Measurements from ENCODE around the gene ARSI.

The ARSI gene

DNA sequence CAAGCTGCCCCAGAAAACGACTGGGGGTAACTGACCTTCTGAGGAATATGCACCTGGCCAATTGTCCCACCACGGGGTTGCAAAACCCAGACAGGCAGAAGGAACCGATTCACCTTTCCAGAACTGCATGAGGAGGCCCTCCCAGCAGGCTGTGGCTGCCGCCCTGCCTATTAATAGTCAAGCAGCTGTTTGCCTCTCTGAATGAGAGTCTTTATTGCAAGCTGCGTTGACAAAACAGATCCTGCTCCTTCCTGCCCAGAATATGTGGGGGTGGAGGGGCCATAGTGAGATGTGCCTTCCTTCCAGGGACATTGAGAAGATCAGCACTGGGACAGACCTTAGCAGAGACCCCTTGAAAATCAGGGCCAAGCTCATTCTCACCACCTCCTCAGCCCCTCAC, 36.5 kb upstream of the ARSI start:
- 85% methylated on average over 5 of the region's 5 CpGs for WGBS (ENCODE audit: insufficient coverage)
- Histone ChIP-seq H3K9me3 (ENCODE audit: control extremely low read depth in 1 of 5, control insufficient read depth in 4 of 5, insufficient read depth in 2 of 5, low read depth in 1 of 5, low read length in 4 of 5) (no peaks in the 10 kb centered on the region), H3K27me3 (replicated peaks in 2 of 5; ENCODE audit: control insufficient read depth in 4 of 5, insufficient read depth in 5 of 5, low read length in 4 of 5) (no peaks in the 10 kb centered on the region), H3K36me3 (ENCODE audit: control insufficient read depth in 4 of 4, insufficient read depth in 4 of 4, low read length in 3 of 4) (no peaks in the 10 kb centered on the region), H3K4me1 (ENCODE audit: control extremely low read depth in 1 of 4, control insufficient read depth in 4 of 4, insufficient read depth in 4 of 4, low read length in 3 of 4) (no peaks in the 10 kb centered on the region), H3K4me3 (ENCODE audit: control insufficient read depth in 1 of 7, extremely low read depth in 1 of 7, insufficient read depth in 4 of 7, low read depth in 2 of 7, low read length in 6 of 7) (no peak overlapping the region), H3K27ac (ENCODE audit: insufficient read depth in 1 of 2, low read depth in 1 of 2, low read length in 2 of 2, poor library complexity in 1 of 2, severe bottlenecking in 2 of 2) (no peak overlapping the region)
- ChIA-PET POLR2A (no interaction called here), CTCF (interaction anchor here (0.9 to 2.8 kb wide), 2 partner anchors 10 to 15 kb away, joined by 3 to 10 read pairs; no protein-coding TSS in a partner anchor)
- no peak for DNase-seq

DNA sequence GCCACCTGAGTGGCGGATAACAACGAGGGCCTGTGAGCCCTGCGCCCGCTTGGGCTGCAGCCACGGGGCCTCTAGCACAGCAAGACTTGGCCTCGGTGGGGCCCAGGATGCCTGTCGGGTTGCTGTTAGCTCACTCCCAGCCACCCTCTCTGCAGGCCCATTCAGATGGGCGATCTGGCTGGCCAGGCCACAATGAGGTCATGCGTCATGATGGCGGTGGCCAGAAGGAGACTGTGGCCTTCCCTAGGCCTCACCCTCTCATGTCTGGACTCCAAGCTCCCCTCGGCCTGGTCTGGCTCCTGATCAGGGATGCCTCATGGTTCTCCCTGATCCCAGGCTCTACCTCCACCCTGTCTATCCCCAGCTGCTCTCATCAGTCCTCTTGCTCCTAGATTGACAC, 35.8 kb upstream of the ARSI start:
- no peak for DNase-seq
- ChIA-PET CTCF (interaction anchor here (0.9 to 2.8 kb wide), 2 partner anchors 11 to 16 kb away, joined by 3 to 10 read pairs; no protein-coding TSS in a partner anchor), POLR2A (no interaction called here)
- no peak overlapping the region for H3K27ac ChIP-seq (ENCODE audit: insufficient read depth in 1 of 2, low read depth in 1 of 2, low read length in 2 of 2, poor library complexity in 1 of 2, severe bottlenecking in 2 of 2)
- WGBS (ENCODE audit: insufficient coverage): 98% methylated on average over 11 of the region's 11 CpGs
- H3K4me3 ChIP-seq (ENCODE audit: control insufficient read depth in 1 of 7, extremely low read depth in 1 of 7, insufficient read depth in 4 of 7, low read depth in 2 of 7, low read length in 6 of 7): no peak overlapping the region
- no peaks in the 10 kb centered on the region for H3K9me3 ChIP-seq (ENCODE audit: control extremely low read depth in 1 of 5, control insufficient read depth in 4 of 5, insufficient read depth in 2 of 5, low read depth in 1 of 5, low read length in 4 of 5)
- no peaks in the 10 kb centered on the region for H3K36me3 ChIP-seq (ENCODE audit: control insufficient read depth in 4 of 4, insufficient read depth in 4 of 4, low read length in 3 of 4)
- no peaks in the 10 kb centered on the region for H3K27me3 ChIP-seq (replicated peaks in 2 of 5; ENCODE audit: control insufficient read depth in 4 of 5, insufficient read depth in 5 of 5, low read length in 4 of 5)
- H3K4me1 ChIP-seq (ENCODE audit: control extremely low read depth in 1 of 4, control insufficient read depth in 4 of 4, insufficient read depth in 4 of 4, low read length in 3 of 4): no peaks in the 10 kb centered on the region

DNA sequence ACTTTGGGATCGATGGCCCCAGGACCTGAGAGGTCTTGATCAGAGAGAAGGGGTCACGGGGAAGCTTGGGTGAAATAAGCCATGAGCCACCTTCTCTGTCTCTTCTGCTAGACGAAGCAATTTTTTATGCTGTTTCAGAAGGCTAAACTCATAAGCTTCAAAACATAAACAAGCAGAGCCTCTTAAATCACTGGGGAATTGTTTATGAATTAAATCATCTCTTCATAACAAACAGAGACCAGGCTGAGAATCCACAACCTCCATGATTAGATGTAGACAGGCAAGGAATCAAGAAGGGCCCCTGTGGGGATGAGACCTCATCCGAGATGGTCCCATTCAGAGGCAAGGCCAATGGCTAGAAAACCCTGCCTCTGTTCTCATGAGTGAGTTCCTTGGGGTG, 33.1 kb upstream of the ARSI start:
- H3K27me3 ChIP-seq (replicated peaks in 2 of 5; ENCODE audit: control insufficient read depth in 4 of 5, insufficient read depth in 5 of 5, low read length in 4 of 5): peaks cover 0 to 3% (median 0%) of the 10 kb centered on the region in 5 experiments
- no peaks in the 10 kb centered on the region for H3K36me3 ChIP-seq (ENCODE audit: control insufficient read depth in 4 of 4, insufficient read depth in 4 of 4, low read length in 3 of 4)
- H3K27ac ChIP-seq (ENCODE audit: insufficient read depth in 1 of 2, low read depth in 1 of 2, low read length in 2 of 2, poor library complexity in 1 of 2, severe bottlenecking in 2 of 2): no peak overlapping the region
- ChIA-PET POLR2A (no interaction called here), CTCF (interaction anchor here (1.2 to 2.2 kb wide), 2 partner anchors 14 to 15 kb away, joined by 4 to 8 read pairs; no protein-coding TSS in a partner anchor)
- no peak overlapping the region for H3K4me3 ChIP-seq (ENCODE audit: control insufficient read depth in 1 of 7, extremely low read depth in 1 of 7, insufficient read depth in 4 of 7, low read depth in 2 of 7, low read length in 6 of 7)
- 100% methylated on average over 2 of the region's 4 CpGs for WGBS (ENCODE audit: insufficient coverage)
- H3K9me3 ChIP-seq (ENCODE audit: control extremely low read depth in 1 of 5, control insufficient read depth in 4 of 5, insufficient read depth in 2 of 5, low read depth in 1 of 5, low read length in 4 of 5): no peaks in the 10 kb centered on the region
- no peaks in the 10 kb centered on the region for H3K4me1 ChIP-seq (ENCODE audit: control extremely low read depth in 1 of 4, control insufficient read depth in 4 of 4, insufficient read depth in 4 of 4, low read length in 3 of 4)
- no peak for DNase-seq

- DNase-seq: no peak
- H3K27ac ChIP-seq (ENCODE audit: insufficient read depth in 1 of 2, low read depth in 1 of 2, low read length in 2 of 2, poor library complexity in 1 of 2, severe bottlenecking in 2 of 2): no peak overlapping the region
- no peaks in the 10 kb centered on the region for H3K9me3 ChIP-seq (ENCODE audit: control extremely low read depth in 1 of 5, control insufficient read depth in 4 of 5, insufficient read depth in 2 of 5, low read depth in 1 of 5, low read length in 4 of 5)
- POLR2A ChIA-PET: no interaction called here
- H3K4me3 ChIP-seq (ENCODE audit: control insufficient read depth in 1 of 7, extremely low read depth in 1 of 7, insufficient read depth in 4 of 7, low read depth in 2 of 7, low read length in 6 of 7): no peak overlapping the region
- no peaks in the 10 kb centered on the region for H3K4me1 ChIP-seq (ENCODE audit: control extremely low read depth in 1 of 4, control insufficient read depth in 4 of 4, insufficient read depth in 4 of 4, low read length in 3 of 4)
- no peaks in the 10 kb centered on the region for H3K36me3 ChIP-seq (ENCODE audit: control insufficient read depth in 4 of 4, insufficient read depth in 4 of 4, low read length in 3 of 4)
- peaks cover 0 to 4% (median 0%) of the 10 kb centered on the region in 5 experiments for H3K27me3 ChIP-seq (replicated peaks in 2 of 5; ENCODE audit: control insufficient read depth in 4 of 5, insufficient read depth in 5 of 5, low read length in 4 of 5)
- 92% methylated on average over 5 of the region's 5 CpGs for WGBS (ENCODE audit: insufficient coverage)
- CTCF ChIA-PET: interaction anchor here (1.2 to 1.4 kb wide), 2 partner anchors 25 to 31 kb away, joined by 3 to 4 read pairs; no protein-coding TSS in a partner anchor
Observed at GRCh38 chr5:150333400-150333799, 30.7 kb upstream of the ARSI start.

DNA sequence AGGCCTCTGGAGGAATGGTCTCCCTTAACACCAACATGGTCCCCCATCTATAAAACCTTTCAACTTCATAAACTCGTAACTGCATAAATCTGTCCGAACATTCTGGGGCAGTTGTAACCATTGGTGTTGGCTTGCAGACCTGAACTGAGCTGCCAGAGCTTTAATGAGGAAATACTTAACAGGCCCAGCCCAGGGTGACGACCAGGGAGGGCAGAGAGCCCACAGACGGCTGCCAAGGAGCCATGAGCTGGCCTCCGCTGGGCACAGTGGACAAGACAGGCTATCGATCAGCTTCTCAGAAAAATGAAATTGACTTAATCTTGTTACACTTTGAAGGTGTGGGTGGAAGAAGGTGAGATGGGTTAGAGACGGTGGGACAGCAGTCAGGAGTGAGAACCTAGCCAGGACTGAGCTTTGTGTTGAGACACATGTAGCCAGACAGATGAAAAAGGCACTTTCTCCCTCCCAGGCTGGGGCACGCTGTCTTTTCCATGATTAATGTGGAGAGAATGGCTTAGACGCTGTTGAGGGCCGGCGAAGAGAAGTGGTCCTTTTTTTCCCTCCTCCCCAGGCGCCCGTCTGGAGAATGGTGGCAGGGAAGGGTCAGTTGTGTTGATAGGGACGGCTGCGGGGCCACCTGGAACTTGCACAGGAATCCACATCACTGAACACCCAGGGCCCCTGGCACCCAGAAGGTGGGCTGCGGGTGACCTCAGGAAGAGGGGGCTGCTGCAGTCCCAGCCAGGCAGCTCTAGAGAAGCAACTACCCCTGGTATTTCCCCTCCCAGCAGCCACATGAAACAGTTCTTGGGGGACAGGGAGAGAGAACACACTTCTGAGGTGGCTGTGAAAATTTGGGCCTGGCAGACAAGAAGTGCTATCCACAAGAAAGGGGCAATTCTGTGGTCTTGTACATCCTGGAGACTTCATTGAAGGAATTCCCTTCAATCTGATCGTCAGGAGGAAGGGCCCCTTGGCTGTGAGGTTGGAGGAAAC, 27.5 kb upstream of the ARSI start:
- 79% methylated on average over 6 of the region's 17 CpGs for WGBS (ENCODE audit: insufficient coverage)
- H3K27me3 ChIP-seq (replicated peaks in 2 of 5; ENCODE audit: control insufficient read depth in 4 of 5, insufficient read depth in 5 of 5, low read length in 4 of 5): peaks cover 0 to 8% (median 0%) of the 10 kb centered on the region in 5 experiments
- POLR2A ChIA-PET: no interaction called here
- no peaks in the 10 kb centered on the region for H3K9me3 ChIP-seq (ENCODE audit: control extremely low read depth in 1 of 5, control insufficient read depth in 4 of 5, insufficient read depth in 2 of 5, low read depth in 1 of 5, low read length in 4 of 5)
- no peak overlapping the region for H3K4me3 ChIP-seq (ENCODE audit: control insufficient read depth in 1 of 7, extremely low read depth in 1 of 7, insufficient read depth in 4 of 7, low read depth in 2 of 7, low read length in 6 of 7)
- DNase-seq: no peak
- H3K4me1 ChIP-seq (ENCODE audit: control extremely low read depth in 1 of 4, control insufficient read depth in 4 of 4, insufficient read depth in 4 of 4, low read length in 3 of 4): no peaks in the 10 kb centered on the region
- no peaks in the 10 kb centered on the region for H3K36me3 ChIP-seq (ENCODE audit: control insufficient read depth in 4 of 4, insufficient read depth in 4 of 4, low read length in 3 of 4)
- CTCF ChIA-PET: interaction anchor here (1.4 kb wide), 1 partner anchor 9 kb away, joined by 4 read pairs; no protein-coding TSS in a partner anchor
- no peak overlapping the region for H3K27ac ChIP-seq (ENCODE audit: insufficient read depth in 1 of 2, low read depth in 1 of 2, low read length in 2 of 2, poor library complexity in 1 of 2, severe bottlenecking in 2 of 2)

DNA sequence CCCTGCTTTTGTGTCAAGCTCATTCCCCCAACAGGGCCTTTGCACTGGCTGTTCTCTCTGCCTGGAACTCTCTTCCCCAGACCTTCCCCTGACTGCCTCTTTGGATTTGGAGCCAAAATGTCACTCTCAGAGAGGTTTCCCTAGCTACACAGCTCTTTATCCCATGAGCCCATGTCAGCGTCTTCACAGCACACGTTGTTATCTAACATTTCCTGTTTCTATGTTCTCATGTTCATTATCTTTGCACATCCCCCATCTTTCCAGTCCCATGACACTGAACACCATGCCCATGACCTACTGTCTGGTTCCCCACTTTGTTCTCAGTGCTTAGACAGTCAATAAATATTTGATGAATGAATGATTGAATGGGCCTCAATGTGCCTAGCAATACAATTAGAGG, 26.3 kb upstream of the ARSI start:
- 84% methylated on average over 2 of the region's 2 CpGs for WGBS (ENCODE audit: insufficient coverage)
- CTCF ChIA-PET: interaction anchor here (1.3 to 2.0 kb wide), 2 partner anchors 21 to 40 kb away, joined by 4 to 8 read pairs; no protein-coding TSS in a partner anchor

GRCh38 chr5:150328515-150328914, 25.8 kb upstream of the ARSI start:
- no peak overlapping the region for H3K4me3 ChIP-seq (ENCODE audit: control insufficient read depth in 1 of 7, extremely low read depth in 1 of 7, insufficient read depth in 4 of 7, low read depth in 2 of 7, low read length in 6 of 7)
- no peak overlapping the region for H3K27ac ChIP-seq (ENCODE audit: insufficient read depth in 1 of 2, low read depth in 1 of 2, low read length in 2 of 2, poor library complexity in 1 of 2, severe bottlenecking in 2 of 2)
- CTCF ChIA-PET: interaction anchor here (1.3 to 2.0 kb wide), 3 partner anchors 9 to 40 kb away, joined by 4 to 8 read pairs (median 5); no protein-coding TSS in a partner anchor
- H3K36me3 ChIP-seq (ENCODE audit: control insufficient read depth in 4 of 4, insufficient read depth in 4 of 4, low read length in 3 of 4): no peaks in the 10 kb centered on the region
- WGBS (ENCODE audit: insufficient coverage): 100% methylated on average over 2 of the region's 2 CpGs
- DNase-seq: no peak
- POLR2A ChIA-PET: no interaction called here
- H3K9me3 ChIP-seq (ENCODE audit: control extremely low read depth in 1 of 5, control insufficient read depth in 4 of 5, insufficient read depth in 2 of 5, low read depth in 1 of 5, low read length in 4 of 5): no peaks in the 10 kb centered on the region
- peaks cover 0 to 8% (median 0%) of the 10 kb centered on the region in 5 experiments for H3K27me3 ChIP-seq (replicated peaks in 2 of 5; ENCODE audit: control insufficient read depth in 4 of 5, insufficient read depth in 5 of 5, low read length in 4 of 5)
- no peaks in the 10 kb centered on the region for H3K4me1 ChIP-seq (ENCODE audit: control extremely low read depth in 1 of 4, control insufficient read depth in 4 of 4, insufficient read depth in 4 of 4, low read length in 3 of 4)

More for the DNA sequence above, 26.3 kb upstream of the ARSI start:
- no peaks in the 10 kb centered on the region for H3K9me3 ChIP-seq (ENCODE audit: control extremely low read depth in 1 of 5, control insufficient read depth in 4 of 5, insufficient read depth in 2 of 5, low read depth in 1 of 5, low read length in 4 of 5)
- H3K4me3 ChIP-seq (ENCODE audit: control insufficient read depth in 1 of 7, extremely low read depth in 1 of 7, insufficient read depth in 4 of 7, low read depth in 2 of 7, low read length in 6 of 7): no peak overlapping the region
- H3K27ac ChIP-seq (ENCODE audit: insufficient read depth in 1 of 2, low read depth in 1 of 2, low read length in 2 of 2, poor library complexity in 1 of 2, severe bottlenecking in 2 of 2): no peak overlapping the region
- peaks cover 0 to 8% (median 0%) of the 10 kb centered on the region in 5 experiments for H3K27me3 ChIP-seq (replicated peaks in 2 of 5; ENCODE audit: control insufficient read depth in 4 of 5, insufficient read depth in 5 of 5, low read length in 4 of 5)
- H3K4me1 ChIP-seq (ENCODE audit: control extremely low read depth in 1 of 4, control insufficient read depth in 4 of 4, insufficient read depth in 4 of 4, low read length in 3 of 4): no peaks in the 10 kb centered on the region
- peak in 1 of 3 donors; percentile 10 for DNase-seq
- H3K36me3 ChIP-seq (ENCODE audit: control insufficient read depth in 4 of 4, insufficient read depth in 4 of 4, low read length in 3 of 4): no peaks in the 10 kb centered on the region
- POLR2A ChIA-PET: no interaction called here

Measured in common myeloid progenitor, CD34-positive (primary cell).